Astrocyte of the hippocampus (primary cell): ENCODE results near the gene ZNF512B.
A peak's percentile ranks its signal among the peaks of the same experiment; 100 is the strongest.

Experiments used
- DNase-seq: peaks from one replicate; pipeline ENCODE4 v3.0.0; 2011; ENCODE audit warnings: low read depth, low spot score

Gene ZNF512B

GRCh38 chr20:63950701-63951397, 18.9 kb downstream of the ZNF512B start:
- no peak for DNase-seq

DNA sequence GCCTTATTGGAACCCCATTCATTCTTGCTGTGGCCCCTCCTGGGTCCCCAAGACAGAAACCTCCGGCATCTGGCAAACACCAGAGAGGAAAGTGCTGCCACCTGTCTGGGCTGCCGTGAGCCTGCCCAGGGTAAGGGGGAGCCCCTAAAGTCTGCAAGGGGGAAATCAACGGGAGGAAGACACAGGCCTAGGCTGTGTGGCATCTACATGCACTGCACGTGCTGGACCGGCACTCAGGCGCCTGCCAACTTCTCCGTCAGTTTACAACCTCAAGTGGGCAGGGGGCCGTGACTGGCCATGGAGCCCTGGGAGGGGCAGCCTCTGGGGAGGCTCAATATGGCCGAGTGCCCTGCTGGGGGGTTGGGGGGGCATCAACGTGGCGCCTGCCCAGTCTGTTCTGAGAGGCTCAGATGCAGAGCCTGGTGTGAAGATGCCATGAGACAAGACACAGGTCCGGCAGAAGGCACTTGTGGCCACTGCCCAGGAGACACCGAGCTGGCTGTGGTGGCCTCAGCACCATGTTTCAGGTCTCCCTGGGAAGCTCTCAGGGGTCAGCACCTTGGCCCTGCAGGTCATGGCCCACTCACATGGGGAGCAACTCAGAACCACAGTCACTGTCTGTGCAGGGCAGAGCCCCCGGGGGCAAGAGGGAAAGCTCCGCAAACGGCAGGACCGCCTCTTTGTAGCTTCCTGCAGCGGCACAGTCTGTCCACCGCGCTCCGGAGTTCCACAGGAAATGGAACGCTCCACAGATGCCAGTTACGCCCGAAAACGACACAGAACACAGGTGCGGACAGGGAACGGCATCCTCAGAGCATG, 21.9 kb downstream of the ZNF512B start:
- DNase-seq, result no peak

DNA sequence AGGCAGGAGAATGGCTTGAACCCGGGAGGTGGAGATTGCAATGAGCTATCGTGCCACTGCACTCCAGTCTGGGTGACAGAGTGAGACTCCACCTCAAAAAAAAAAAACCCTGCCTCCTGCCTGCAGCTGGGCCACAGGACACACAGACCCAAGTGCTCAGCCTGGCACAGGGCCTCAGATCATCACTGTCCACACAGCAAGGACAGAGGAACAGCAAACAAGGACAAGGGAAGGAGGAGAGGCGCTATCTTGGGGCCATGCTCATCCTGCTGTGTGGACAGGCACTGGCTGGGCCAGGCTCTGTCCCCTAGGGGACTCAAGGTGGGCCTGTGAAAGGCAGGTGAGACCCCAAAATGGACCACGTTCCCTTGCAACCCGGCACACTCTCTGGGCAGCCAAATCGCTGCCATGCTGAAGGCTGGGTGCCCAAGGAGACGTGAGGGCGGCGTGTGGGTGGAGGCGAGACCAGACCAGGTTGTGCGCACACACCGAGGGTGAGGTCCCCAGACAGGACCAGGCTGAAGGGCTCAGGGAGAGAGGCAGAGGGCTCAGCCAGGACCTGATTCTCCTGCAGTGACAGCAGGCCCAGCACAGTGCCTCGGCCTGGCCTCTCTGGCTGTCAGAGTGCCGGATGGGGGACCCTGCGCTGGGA, 22.6 kb downstream of the ZNF512B start:
- DNase-seq, result no peak

- DNase-seq, result no peak
Observed at GRCh38 chr20:63945921-63946920, 23.5 kb downstream of the ZNF512B start.

- DNase-seq, result no peak
Observed at GRCh38 chr20:63945031-63945658, 24.6 kb downstream of the ZNF512B start.

- no peak for DNase-seq
Observed at GRCh38 chr20:63944078-63944941, 25.4 kb downstream of the ZNF512B start.

DNA sequence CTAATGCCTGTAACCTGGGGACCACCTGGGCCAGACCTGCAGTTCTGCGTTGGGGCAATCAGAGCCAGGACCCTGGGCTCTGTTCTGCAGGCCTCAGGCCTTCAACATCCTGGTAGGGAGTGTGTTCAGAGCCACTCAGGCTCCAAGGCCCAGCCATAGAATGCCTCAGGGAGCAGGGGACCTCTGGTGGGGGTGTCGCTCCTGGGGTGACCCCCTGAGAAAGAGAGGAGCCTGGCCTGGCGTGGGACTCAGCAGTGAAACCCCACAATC, 26.0 kb downstream of the ZNF512B start:
- DNase-seq, result no peak

- DNase-seq, result no peak
Observed at GRCh38 chr20:63942969-63943807, 26.5 kb downstream of the ZNF512B start.

- DNase-seq, result no peak
Observed at GRCh38 chr20:63942250-63942951, 27.3 kb downstream of the ZNF512B start.

- DNase-seq, result no peak
Observed at GRCh38 chr20:63941282-63942081, 28.2 kb downstream of the ZNF512B start.

DNA sequence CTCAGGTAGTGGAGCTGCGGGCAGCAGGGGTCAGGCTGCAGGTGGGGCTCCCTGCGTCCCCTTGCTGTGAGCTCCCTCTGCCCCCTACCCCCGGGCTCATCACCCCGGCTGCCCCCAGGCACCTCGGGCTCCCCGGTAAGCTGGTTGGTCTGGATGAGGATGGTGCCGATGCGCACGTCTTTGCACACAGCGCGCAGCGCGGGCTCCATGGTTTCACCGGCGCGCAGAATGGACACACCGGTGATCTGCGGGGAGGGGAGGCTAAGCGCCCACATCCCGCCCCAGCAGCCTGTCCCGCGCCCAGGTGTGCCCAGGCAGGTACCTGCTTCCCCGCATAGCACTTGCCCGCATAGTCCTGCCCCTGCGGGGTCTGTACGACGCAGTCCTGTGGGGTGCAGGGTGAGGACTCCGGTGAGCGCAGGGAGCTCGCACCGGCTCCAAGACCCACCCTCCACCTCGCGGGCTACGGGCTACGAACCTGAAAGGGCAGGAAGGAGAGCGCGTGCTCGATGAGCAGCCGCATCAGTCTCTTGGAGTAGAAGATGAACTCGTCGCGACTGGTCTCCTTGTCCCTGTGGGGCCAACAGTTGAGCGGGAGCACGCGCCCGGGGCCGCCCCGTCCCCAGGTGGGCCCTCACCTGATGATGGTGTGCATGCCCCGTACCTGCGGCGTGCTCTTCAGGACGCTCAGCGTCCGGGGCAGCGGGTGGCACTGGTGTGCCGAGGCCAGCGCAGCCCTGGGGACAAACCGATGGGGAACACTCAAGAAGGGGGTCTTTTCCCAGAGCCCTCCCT, 29.1 kb downstream of the ZNF512B start:
- no peak for DNase-seq

- no peak for DNase-seq
Observed at GRCh38 chr20:63940071-63940471, 29.7 kb downstream of the ZNF512B start.

DNA sequence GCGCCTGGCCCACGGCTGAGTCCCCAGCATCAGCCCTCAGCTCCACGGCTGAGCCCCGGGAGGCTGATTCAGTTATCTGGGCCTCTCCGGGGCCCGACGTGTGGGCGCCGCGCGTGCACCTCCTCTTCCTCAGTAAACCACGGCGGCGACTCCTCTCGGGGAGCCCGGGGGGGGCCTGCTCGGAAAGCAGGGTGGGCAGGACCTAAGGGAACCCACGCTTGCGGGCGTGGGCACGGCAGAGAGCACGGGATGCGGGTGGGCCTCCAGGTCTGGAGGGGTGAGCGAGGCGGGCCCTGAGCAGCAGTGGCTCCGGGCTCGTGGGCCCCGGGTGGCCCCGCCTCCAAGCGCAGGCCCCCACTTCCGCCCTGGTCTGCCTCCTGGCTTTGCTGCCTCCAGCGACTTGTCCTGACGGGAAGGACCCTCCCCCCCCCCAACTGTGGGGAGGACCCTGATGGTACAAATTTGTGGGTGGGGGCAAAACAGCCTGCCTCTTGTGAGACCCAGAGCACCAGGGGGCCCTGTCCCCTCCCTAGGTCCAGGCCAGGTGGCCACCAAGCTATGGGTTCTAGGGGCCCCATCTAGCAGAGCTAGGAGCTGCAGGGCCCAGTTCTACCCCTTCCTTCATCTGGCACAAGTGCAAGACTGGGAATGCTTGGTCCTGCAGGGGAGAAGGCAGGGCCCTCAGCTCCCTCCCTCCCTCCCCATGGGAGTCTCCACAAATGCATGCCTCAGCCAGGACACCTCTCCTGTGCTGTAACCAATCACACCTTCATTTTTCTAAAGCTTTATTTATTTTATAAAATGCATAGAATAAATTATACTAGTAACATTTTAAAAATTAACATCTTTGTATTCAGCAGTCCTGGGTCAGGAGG, 30.4 kb downstream of the ZNF512B start:
- DNase-seq, result no peak

DNA sequence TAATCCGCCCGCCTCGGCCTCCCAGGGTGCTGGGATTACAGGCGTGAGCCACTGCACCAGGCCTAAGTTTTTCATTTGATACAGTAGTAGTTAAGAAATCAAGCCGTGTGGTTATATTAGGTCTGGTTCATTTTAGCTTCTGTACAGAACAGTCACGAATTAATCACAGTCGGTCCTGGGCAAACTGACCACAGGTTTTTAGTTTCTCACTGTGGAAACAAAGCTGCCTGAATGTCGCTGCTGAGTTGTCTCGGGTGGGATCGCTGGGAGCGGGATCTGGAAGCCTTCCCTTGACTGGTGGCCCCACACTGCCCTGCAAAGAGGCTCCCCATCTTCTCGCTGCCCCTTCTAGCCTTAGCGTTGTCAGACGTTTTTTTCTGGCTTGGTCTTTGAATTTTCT, 32.1 kb downstream of the ZNF512B start:
- peak; percentile 65 for DNase-seq

- no peak for DNase-seq
Observed at GRCh38 chr20:63935447-63935846, 34.3 kb downstream of the ZNF512B start.
